COLO668 (cell line): ENCODE results near the gene SLC25A22.

Source experiments
- DNase-seq: peaks from one replicate; lab custom pipeline; 2025; ENCODE audit not compliant: unreplicated experiment; lab: John Stamatoyannopoulos, UW

SLC25A22 gene

GRCh38 chr11:761526-762108 lies 36.5 kb downstream of the SLC25A22 start:
- no peak for DNase-seq

GRCh38 chr11:760236-760635 lies 37.8 kb downstream of the SLC25A22 start:
- DNase-seq, result no peak

- DNase-seq, result no peak
These were observed 48.4 kb downstream of the SLC25A22 start for GRCh38 chr11:749731-750130.

GRCh38 chr11:748007-748359 lies 50.1 kb downstream of the SLC25A22 start:
- DNase-seq, result no peak

- peak; percentile 82 for DNase-seq
These were observed 50.7 kb downstream of the SLC25A22 start, which contains the start of gene TALDO1 for GRCh38 chr11:747158-748006. Gene TALDO1 (plus strand): TSS chr11:747464. CDS start chr11:747482, 18 bp downstream.

GRCh38 chr11:746289-747157 lies 51.6 kb downstream of the SLC25A22 start:
- DNase-seq, result peak; percentile 16

GRCh38 chr11:745428-745827 lies 52.7 kb downstream of the SLC25A22 start:
- DNase-seq, result no peak

- no peak for DNase-seq
These were observed 55.4 kb downstream of the SLC25A22 start for GRCh38 chr11:742571-743201.

GRCh38 chr11:742156-742546 lies 55.9 kb downstream of the SLC25A22 start:
- DNase-seq, result no peak
